Hepatocyte (in vitro differentiated cells): ENCODE data around the gene MDFI. TPM values are rescaled to one million over a fixed set of nuclear protein-coding genes. Genes with fewer than 3 reads are reported as not detected.

ENCODE experiments used
- DNase-seq: peaks from one replicate; pipeline ENCODE4 v3.0.0-alpha.2; 2016; ENCODE audit warnings: low spot score
- H2AFZ ChIP-seq: fragments of 200-600 bp; sonication (generic); 2 replicates; pipeline ENCODE4 v1.6.0; 2016; ENCODE audit warnings: antibody characterized with exemption, mild to moderate bottlenecking
- H3K27ac ChIP-seq: fragments of 200-600 bp; sonication (generic); 2 replicates; pipeline ENCODE4 v1.5.1; 2016; ENCODE audit warnings: mild to moderate bottlenecking
- H3K27me3 ChIP-seq: fragments of 200-600 bp; sonication (generic); 2 replicates; pipeline ENCODE4 v1.6.1; 2016
- H3K36me3 ChIP-seq: fragments of 200-600 bp; sonication (generic); replicated peaks from 2 replicates; pipeline ENCODE4 v1.5.1; 2016; ENCODE audit warnings: low read depth; ENCODE audit not compliant: insufficient read depth
- H3K4me1 ChIP-seq: fragments of 200-600 bp; sonication (generic); 2 replicates; pipeline ENCODE4 v1.5.1; 2016; ENCODE audit warnings: mild to moderate bottlenecking, moderate library complexity; ENCODE audit not compliant: insufficient read depth
- H3K4me2 ChIP-seq: fragments of 200-600 bp; sonication (generic); 2 replicates; pipeline ENCODE4 v1.6.0; 2016
- H3K4me3 ChIP-seq: fragments of 200-600 bp; sonication (generic); 2 replicates; pipeline ENCODE4 v1.5.1; 2016; ENCODE audit warnings: mild to moderate bottlenecking
- H3K79me2 ChIP-seq: fragments of 200-600 bp; sonication (generic); 2 replicates; pipeline ENCODE4 v1.6.0; 2017; ENCODE audit warnings: mild to moderate bottlenecking
- H3K9me2 ChIP-seq: fragments of 200-600 bp; sonication (generic); replicated peaks from 2 replicates; pipeline ENCODE4 v1.6.0; 2017; ENCODE audit warnings: mild to moderate bottlenecking; ENCODE audit not compliant: insufficient read depth
- H3K9me3 ChIP-seq: fragments of 200-600 bp; sonication (generic); 2 replicates; pipeline ENCODE4 v1.5.1; 2016; ENCODE audit warnings: low read depth, mild to moderate bottlenecking
- H4K20me1 ChIP-seq: fragments of 200-600 bp; sonication (generic); 2 replicates; pipeline ENCODE4 v1.6.0; 2016; ENCODE audit warnings: mild to moderate bottlenecking; ENCODE audit not compliant: insufficient read depth, poor library complexity, severe bottlenecking
- CTCF ChIP-seq: fragments of 200-600 bp; sonication (generic); IDR thresholded peaks from 2 replicates; pipeline ENCODE4 v1.5.1; 2016; ENCODE audit warnings: antibody characterized with exemption, mild to moderate bottlenecking; ENCODE audit not compliant: poor library complexity
- EZH2 ChIP-seq: fragments of 200-600 bp; sonication (generic); IDR thresholded peaks from 2 replicates; pipeline ENCODE4 v1.6.1; 2016; ENCODE audit warnings: antibody characterized with exemption, mild to moderate bottlenecking, borderline replicate concordance
- EZH2phosphoT487 ChIP-seq: fragments of 200-600 bp; sonication (generic); IDR thresholded peaks from one replicate; pipeline ENCODE4 v1.6.1; 2018; ENCODE audit warnings: antibody characterized with exemption, mild to moderate bottlenecking, low read depth, moderate library complexity; ENCODE audit not compliant: unreplicated experiment, severe bottlenecking
- WGBS: methylation state at CpG from one replicate; pipeline ENCODE4 v1.1.6; 2016; ENCODE audit warnings: low lambda C conversion rate; ENCODE audit errors: missing lambda C conversion rate; 5-methylcytosine and 5-hydroxymethylcytosine counted together
- polyA plus RNA-seq: library from polyadenylated mRNA; unstranded; fragments of >200 nt; fragmentation: Nextera tagmentation; extraction: Ambion mirVana; gene quantifications from 2 replicates; pipeline ENCODE4 v1.2.1, GENCODE V29; 2016
- total RNA-seq: library from RNA; depleted of rRNA; stranded (reverse); fragments of >200 nt; gene quantifications from 2 replicates; pipeline ENCODE4 v1.2.3, GENCODE V29; 2014

Gene MDFI
- total and polyA plus RNA-seq, 2 experiments from 2014 or later: 45.2 to 106 TPM

GRCh38 chr6:41648921-41649320 is 10.7 kb downstream of the MDFI start:
- 59% methylated on average over 5 of the region's 5 CpGs for WGBS
- Histone ChIP-seq H2AFZ (no peak overlapping the region), H3K27me3 (no peaks in the 10 kb centered on the region), H3K4me3 (no peak overlapping the region), H3K27ac (no peak overlapping the region), H4K20me1 (peaks cover 34% of the 10 kb centered on the region), H3K4me1 (peaks cover 28% of the 10 kb centered on the region), H3K79me2 (peaks cover 14% of the 10 kb centered on the region), H3K4me2 (no peak overlapping the region), H3K9me3 (no peaks in the 10 kb centered on the region), H3K9me2 (no peaks in the 10 kb centered on the region), H3K36me3 (no peaks in the 10 kb centered on the region)
- no peak for DNase-seq
- TF ChIP-seq EZH2phosphoT487 (no peak), CTCF (no peak), EZH2 (no peak)

GRCh38 chr6:41649596-41649995 is 11.3 kb downstream of the MDFI start:
- H3K27ac ChIP-seq: no peak overlapping the region
- H3K36me3 ChIP-seq: no peaks in the 10 kb centered on the region
- WGBS: 92% methylated on average over 10 of the region's 10 CpGs
- no peak overlapping the region for H2AFZ ChIP-seq
- H3K4me2 ChIP-seq: no peak overlapping the region
- H3K79me2 ChIP-seq: peaks cover 7% of the 10 kb centered on the region
- DNase-seq: no peak
- TF ChIP-seq EZH2 (no peak), CTCF (no peak), EZH2phosphoT487 (no peak)
- H3K4me1 ChIP-seq: peaks cover 28% of the 10 kb centered on the region
- H3K4me3 ChIP-seq: no peak overlapping the region
- no peaks in the 10 kb centered on the region for H3K27me3 ChIP-seq
- no peaks in the 10 kb centered on the region for H3K9me3 ChIP-seq
- H3K9me2 ChIP-seq: no peaks in the 10 kb centered on the region
- H4K20me1 ChIP-seq: peaks cover 27% of the 10 kb centered on the region

GRCh38 chr6:41650120-41650519 is 11.9 kb downstream of the MDFI start:
- Histone ChIP-seq H3K4me3 (no peak overlapping the region), H4K20me1 (peaks cover 23% of the 10 kb centered on the region), H3K27me3 (no peaks in the 10 kb centered on the region), H3K79me2 (peaks cover 5% of the 10 kb centered on the region), H2AFZ (no peak overlapping the region), H3K27ac (no peak overlapping the region), H3K36me3 (no peaks in the 10 kb centered on the region), H3K4me1 (peaks cover 28% of the 10 kb centered on the region), H3K4me2 (no peak overlapping the region), H3K9me2 (no peaks in the 10 kb centered on the region), H3K9me3 (no peaks in the 10 kb centered on the region)
- DNase-seq: no peak
- WGBS: 100% methylated on average over 2 of the region's 2 CpGs
- no peak for TF ChIP-seq EZH2phosphoT487
- TF ChIP-seq EZH2: no peak
- TF ChIP-seq CTCF: no peak
